ENCODE data around the gene LRFN4. TPM values are rescaled to one million over a fixed set of nuclear protein-coding genes. Genes with fewer than 3 reads are reported as not detected.

The LRFN4 gene
- total and polyA plus RNA-seq, 2 of the 8 experiments (the other 6 are each of a cell fraction or from before 2014, with no cell fraction given): 49.8 to 64.3 TPM

DNA sequence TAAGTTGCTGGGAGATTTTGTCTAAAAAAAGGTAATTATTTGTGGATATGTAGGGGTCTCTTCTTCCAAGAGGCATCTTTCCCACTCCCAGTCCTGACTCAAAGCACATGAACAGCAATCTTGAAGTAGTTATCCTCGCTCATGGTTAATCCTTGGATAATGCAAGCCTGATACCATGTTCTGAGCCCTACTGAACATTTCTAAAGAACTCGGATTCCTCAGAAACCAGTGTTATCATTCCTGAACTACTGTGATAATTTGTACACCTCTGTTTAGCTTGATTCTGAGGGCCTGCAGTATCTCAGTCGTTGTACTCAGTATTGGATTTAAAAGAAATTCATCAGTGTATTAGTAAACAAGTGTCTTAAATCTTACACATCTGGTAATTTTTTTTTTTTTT, 36.0 kb upstream of the LRFN4 start (continued):
- TF ChIP-seq RAD21 (IDR thresholded peaks at IDR 0.05 in 1 of 2, conservative IDR thresholded peaks at IDR 0.05 in 1 of 2; ENCODE audit: low read depth in 2 of 2, low read length in 2 of 2): no peak
- no peak for TF ChIP-seq KDM1A (IDR thresholded peaks at IDR 0.05; ENCODE audit: borderline replicate concordance, low read length)
- no peak for TF ChIP-seq SIX5 (IDR thresholded peaks at IDR 0.05; ENCODE audit: low read depth, low read length)
- TF ChIP-seq GTF2F1 (IDR thresholded peaks at IDR 0.05; ENCODE audit: borderline replicate concordance, low read depth, low read length): no peak
- TF ChIP-seq NANOG (IDR thresholded peaks at IDR 0.05; ENCODE audit: insufficient read depth, low read depth, low read length, poor library complexity, severe bottlenecking): no peak
- no peak for TF ChIP-seq RXRA (IDR thresholded peaks at IDR 0.05; ENCODE audit: insufficient read depth, low read depth, low read length)

Measured in H1 (cell line).